ENCODE data around the gene IER5.

Gene IER5

GRCh38 chr1:181099152-181100014, 10.9 kb downstream of the IER5 start:
- DNase-seq, result peak; percentile 30

- peak; percentile 50 for DNase-seq
Measured at GRCh38 chr1:181100015-181100905, 11.8 kb downstream of the IER5 start.

GRCh38 chr1:181100934-181101333, 12.4 kb downstream of the IER5 start:
- no peak for DNase-seq

GRCh38 chr1:181101581-181102226, 13.2 kb downstream of the IER5 start:
- no peak for DNase-seq

GRCh38 chr1:181102841-181103240, 14.3 kb downstream of the IER5 start:
- DNase-seq, result no peak

GRCh38 chr1:181103399-181103798, 14.9 kb downstream of the IER5 start:
- DNase-seq, result no peak

- no peak for DNase-seq
Measured at GRCh38 chr1:181104042-181104789, 15.7 kb downstream of the IER5 start.

- peak; percentile 29 for DNase-seq
Measured at GRCh38 chr1:181104790-181105133, 16.3 kb downstream of the IER5 start.

- DNase-seq, result peak; percentile 91
Measured at GRCh38 chr1:181105134-181106021, 16.9 kb downstream of the IER5 start.

GRCh38 chr1:181106022-181106312, 17.5 kb downstream of the IER5 start:
- no peak for DNase-seq

GRCh38 chr1:181106479-181106878, 18.0 kb downstream of the IER5 start:
- no peak for DNase-seq

- no peak for DNase-seq
Measured at GRCh38 chr1:181107711-181108110, 19.2 kb downstream of the IER5 start.

GRCh38 chr1:181108304-181108867, 19.9 kb downstream of the IER5 start:
- no peak for DNase-seq

GRCh38 chr1:181110013-181110412, 21.5 kb downstream of the IER5 start:
- no peak for DNase-seq

- no peak for DNase-seq
Measured at GRCh38 chr1:181111559-181111958, 23.1 kb downstream of the IER5 start.

GRCh38 chr1:181112071-181112929, 23.8 kb downstream of the IER5 start:
- DNase-seq, result no peak

- no peak for DNase-seq
Measured at GRCh38 chr1:181113059-181113641, 24.6 kb downstream of the IER5 start.

GRCh38 chr1:181114574-181115367, 26.3 kb downstream of the IER5 start:
- no peak for DNase-seq

GRCh38 chr1:181115368-181115684, 26.8 kb downstream of the IER5 start:
- no peak for DNase-seq
